Ascending aorta (tissue), 2 donors: ENCODE data around the gene ATP10B. TPM values are rescaled to one million over a fixed set of nuclear protein-coding genes. Genes with fewer than 3 reads are reported as not detected.

Experiments
- DNase-seq, 2 donors: peaks; one replicate each; pipeline ENCODE4 v3.0.0-alpha.2; 2019; ENCODE audit warnings: low spot score in 2 of 2
- H3K27ac ChIP-seq, 2 donors: fragments of 200-600 bp; sonication (generic); one replicate each; pipeline ENCODE4 v1.5.1; 2016 to 2017; ENCODE audit warnings: mild to moderate bottlenecking in 1 of 2
- H3K27me3 ChIP-seq: fragments of 200-600 bp; sonication (generic); one replicate; pipeline ENCODE4 v1.5.1; 2017
- H3K36me3 ChIP-seq, 2 donors: fragments of 200-600 bp; sonication (generic); one replicate each; pipeline ENCODE4 v1.5.1; 2016
- H3K4me1 ChIP-seq, 2 donors: fragments of 200-600 bp; sonication (generic); one replicate each; pipeline ENCODE4 v1.5.1; 2016 to 2017; ENCODE audit warnings: mild to moderate bottlenecking in 1 of 2
- H3K4me3 ChIP-seq, 2 donors: fragments of 200-600 bp; sonication (generic); one replicate each; pipeline ENCODE4 v1.5.1; 2016 to 2017; ENCODE audit warnings: mild to moderate bottlenecking in 1 of 2
- H3K9me3 ChIP-seq, 2 donors: fragments of 200-600 bp; sonication (generic); one replicate each; pipeline ENCODE4 v1.5.1; 2016
- CTCF ChIP-seq, 3 experiments: fragments of 200-600 bp in 2 of 3; fragments of 450-650 bp in 1 of 3; sonication (generic) in 2 of 3; IDR thresholded peaks; one replicate each; pipeline ENCODE4 v1.5.1; 2016 to 2019; ENCODE audit warnings: antibody characterized with exemption in 3 of 3, mild to moderate bottlenecking in 1 of 3, moderate library complexity in 1 of 3
- intact Hi-C: fragments of 100-400 bp; cut with DNase I; formaldehyde crosslinking; loops from one replicate; pipeline ENCODE4 v1.15.1; 2023
- total RNA-seq: library from RNA; depleted of rRNA; stranded (reverse); fragments of >200 nt; gene quantifications from one replicate; pipeline ENCODE4 v1.1.0, GENCODE V29; 2016

ATP10B gene
- total RNA-seq, 1 donor from 2014 or later: 0.43 TPM

- Histone ChIP-seq H3K9me3 (no peaks in the 10 kb centered on the region), H3K27ac (no peak overlapping the region), H3K27me3 (no peaks in the 10 kb centered on the region), H3K36me3 (no peaks in the 10 kb centered on the region), H3K4me1 (no peaks in the 10 kb centered on the region), H3K4me3 (no peak overlapping the region)
- no peak for DNase-seq
- no peak for TF ChIP-seq CTCF (IDR thresholded peaks at IDR 0.05)
- intact Hi-C loops: no loop called here
Observed at GRCh38 chr5:160675988-160676387, 176.0 kb downstream of the ATP10B start.

GRCh38 chr5:160674901-160675300 is 177.1 kb downstream of the ATP10B start:
- intact Hi-C loops: no loop called here
- Histone ChIP-seq H3K9me3 (no peaks in the 10 kb centered on the region), H3K27me3 (no peaks in the 10 kb centered on the region), H3K4me1 (no peaks in the 10 kb centered on the region), H3K36me3 (no peaks in the 10 kb centered on the region), H3K4me3 (no peak overlapping the region), H3K27ac (no peak overlapping the region)
- no peak for DNase-seq
- no peak for TF ChIP-seq CTCF (IDR thresholded peaks at IDR 0.05)

GRCh38 chr5:160672521-160672920 is 179.5 kb downstream of the ATP10B start:
- Histone ChIP-seq H3K36me3 (no peaks in the 10 kb centered on the region), H3K27me3 (no peaks in the 10 kb centered on the region), H3K4me1 (no peaks in the 10 kb centered on the region), H3K9me3 (no peaks in the 10 kb centered on the region), H3K27ac (no peak overlapping the region), H3K4me3 (no peak overlapping the region)
- intact Hi-C loops: no loop called here
- DNase-seq: no peak
- no peak for TF ChIP-seq CTCF (IDR thresholded peaks at IDR 0.05)

GRCh38 chr5:160668356-160668755 is 183.7 kb downstream of the ATP10B start:
- intact Hi-C loops: no loop called here
- H3K9me3 ChIP-seq: no peaks in the 10 kb centered on the region
- no peak for TF ChIP-seq CTCF (IDR thresholded peaks at IDR 0.05)
- H3K36me3 ChIP-seq: no peaks in the 10 kb centered on the region
- H3K27ac ChIP-seq: no peak overlapping the region
- H3K27me3 ChIP-seq: no peaks in the 10 kb centered on the region
- H3K4me3 ChIP-seq: no peak overlapping the region
- no peaks in the 10 kb centered on the region for H3K4me1 ChIP-seq
- DNase-seq: no peak

- Histone ChIP-seq H3K27ac (no peak overlapping the region), H3K36me3 (no peaks in the 10 kb centered on the region), H3K9me3 (no peaks in the 10 kb centered on the region), H3K27me3 (no peaks in the 10 kb centered on the region), H3K4me1 (no peaks in the 10 kb centered on the region), H3K4me3 (no peak overlapping the region)
- no peak for TF ChIP-seq CTCF (IDR thresholded peaks at IDR 0.05)
- intact Hi-C loops: no loop called here
- DNase-seq: no peak
Observed at GRCh38 chr5:160667160-160667559, 184.9 kb downstream of the ATP10B start.

GRCh38 chr5:160665460-160665859 is 186.6 kb downstream of the ATP10B start:
- H3K36me3 ChIP-seq: no peaks in the 10 kb centered on the region
- H3K4me1 ChIP-seq: no peaks in the 10 kb centered on the region
- intact Hi-C loops: no loop called here
- H3K27ac ChIP-seq: no peak overlapping the region
- no peaks in the 10 kb centered on the region for H3K27me3 ChIP-seq
- no peak for DNase-seq
- H3K4me3 ChIP-seq: no peak overlapping the region
- no peak for TF ChIP-seq CTCF (IDR thresholded peaks at IDR 0.05)
- no peaks in the 10 kb centered on the region for H3K9me3 ChIP-seq
